Activated T-helper 17 cell treated with anti-CD3 and anti-CD28 coated beads, Interleukin-2, amount 50 U/mL, for 72 hours (primary cell): ENCODE results near the gene POLR3E. TPM values are rescaled to one million over a fixed set of nuclear protein-coding genes. Genes with fewer than 3 reads are reported as not detected.
A peak's percentile ranks its signal among the peaks of the same experiment; 100 is the strongest.
"Not testable (repeated sequence)": the region's sequence is repeated elsewhere in the genome, so short reads cannot be mapped to it uniquely, and the experiment has no call there.

ENCODE experiments used
- ATAC-seq: fragments of 150-1000 bp; cut with Tn5 transposase; replicated peaks from 2 replicates; pipeline ENCODE4 v1.10.0; 2021; ENCODE audit warnings: mild to moderate bottlenecking, moderate library complexity
- H3K27ac Mint-ChIP-seq: one replicate; pipeline ENCODE4 v1.8.0; 2022; ENCODE audit warnings: mixed read lengths
- H3K27me3 Mint-ChIP-seq: one replicate; pipeline ENCODE4 v1.8.0; 2022; ENCODE audit warnings: mixed read lengths
- H3K36me3 Mint-ChIP-seq: one replicate; pipeline ENCODE4 v1.8.0; 2022; ENCODE audit warnings: low read depth, mild to moderate bottlenecking, mixed read lengths
- H3K4me1 Mint-ChIP-seq: one replicate; pipeline ENCODE4 v1.8.0; 2022; ENCODE audit warnings: mixed read lengths
- H3K4me3 Mint-ChIP-seq: one replicate; pipeline ENCODE4 v1.8.0; 2022; ENCODE audit warnings: mild to moderate bottlenecking, mixed read lengths
- H3K9me3 Mint-ChIP-seq: one replicate; pipeline ENCODE4 v1.8.0; 2022; ENCODE audit warnings: mixed read lengths
- total RNA-seq, 2 donors: library from RNA; stranded (reverse); gene quantifications; one replicate each; pipeline ENCODE4 v1.2.3, GENCODE V29; 2022

Gene POLR3E
- total RNA-seq, 2 donors from 2014 or later, result 48.9 to 76.2 TPM

- Mint-ChIP-seq H3K27me3 (no peaks in the 10 kb centered on the region), H3K4me1 (peaks cover 2% of the 10 kb centered on the region), H3K27ac (no peak overlapping the region), H3K36me3 (peaks cover 87% of the 10 kb centered on the region), H3K4me3 (no peak overlapping the region), H3K9me3 (no peaks in the 10 kb centered on the region)
- ATAC-seq, result no peak
Measured at GRCh38 chr16:22348291-22348690, 51.1 kb downstream of the POLR3E start.

GRCh38 chr16:22351017-22351416 is 53.8 kb downstream of the POLR3E start:
- H3K9me3 Mint-ChIP-seq, H3K4me3 Mint-ChIP-seq, H3K27me3 Mint-ChIP-seq, H3K27ac Mint-ChIP-seq, ATAC-seq: not testable (repeated sequence)
- H3K4me1 Mint-ChIP-seq, result peaks cover 23% of the 10 kb centered on the region
- H3K36me3 Mint-ChIP-seq, result peaks cover 73% of the 10 kb centered on the region

- Mint-ChIP-seq H3K4me1 (peaks cover 23% of the 10 kb centered on the region), H3K36me3 (peaks cover 62% of the 10 kb centered on the region), H3K27ac (no peak overlapping the region), H3K9me3 (no peaks in the 10 kb centered on the region), H3K27me3 (no peaks in the 10 kb centered on the region), H3K4me3 (peak overlapping the region; percentile 63)
- no peak for ATAC-seq
Measured at GRCh38 chr16:22352140-22352539, 54.9 kb downstream of the POLR3E start.

- Mint-ChIP-seq H3K9me3 (no peaks in the 10 kb centered on the region), H3K36me3 (peaks cover 62% of the 10 kb centered on the region), H3K4me3 (peak overlapping the region; percentile 63), H3K27me3 (no peaks in the 10 kb centered on the region), H3K27ac (peak overlapping the region; percentile 84), H3K4me1 (peaks cover 28% of the 10 kb centered on the region)
- no peak for ATAC-seq
Measured at GRCh38 chr16:22352723-22353122, 55.5 kb downstream of the POLR3E start.

- peak; percentile 80 for ATAC-seq
- Mint-ChIP-seq H3K9me3 (no peaks in the 10 kb centered on the region), H3K27me3 (no peaks in the 10 kb centered on the region), H3K36me3 (peaks cover 60% of the 10 kb centered on the region), H3K4me1 (peaks cover 34% of the 10 kb centered on the region), H3K4me3 (peak overlapping the region; percentile 63), H3K27ac (peak overlapping the region; percentile 84)
Measured at GRCh38 chr16:22353191-22353919, 56.1 kb downstream of the POLR3E start.

- no peak for ATAC-seq
- Mint-ChIP-seq H3K4me1 (peaks cover 34% of the 10 kb centered on the region), H3K9me3 (no peaks in the 10 kb centered on the region), H3K36me3 (peaks cover 53% of the 10 kb centered on the region), H3K27ac (peak overlapping the region; percentile 84), H3K4me3 (peak overlapping the region; percentile 63), H3K27me3 (no peaks in the 10 kb centered on the region)
Measured at GRCh38 chr16:22353933-22354541, 56.8 kb downstream of the POLR3E start.

- peak overlapping the region; percentile 63 for H3K4me3 Mint-ChIP-seq
- peak overlapping the region; percentile 75 for H3K27ac Mint-ChIP-seq
- peaks cover 47% of the 10 kb centered on the region for H3K36me3 Mint-ChIP-seq
- peaks cover 42% of the 10 kb centered on the region for H3K4me1 Mint-ChIP-seq
- H3K9me3 Mint-ChIP-seq, result no peaks in the 10 kb centered on the region
- ATAC-seq, result peak; percentile 16
- no peaks in the 10 kb centered on the region for H3K27me3 Mint-ChIP-seq
Measured at GRCh38 chr16:22355487-22355908, 58.3 kb downstream of the POLR3E start.

GRCh38 chr16:22356930-22357634 is 59.9 kb downstream of the POLR3E start:
- H3K27me3 Mint-ChIP-seq, result no peaks in the 10 kb centered on the region
- peak overlapping the region; percentile 90 for H3K27ac Mint-ChIP-seq
- peaks cover 49% of the 10 kb centered on the region for H3K4me1 Mint-ChIP-seq
- ATAC-seq, result peak; percentile 57
- H3K4me3 Mint-ChIP-seq, result peak overlapping the region; percentile 75
- peaks cover 41% of the 10 kb centered on the region for H3K36me3 Mint-ChIP-seq
- no peaks in the 10 kb centered on the region for H3K9me3 Mint-ChIP-seq

- Mint-ChIP-seq H3K36me3 (peaks cover 41% of the 10 kb centered on the region), H3K27ac (peak overlapping the region; percentile 90), H3K27me3 (no peaks in the 10 kb centered on the region), H3K4me1 (peaks cover 49% of the 10 kb centered on the region), H3K9me3 (no peaks in the 10 kb centered on the region), H3K4me3 (peak overlapping the region; percentile 75)
- ATAC-seq, result peak; percentile 54
Measured at GRCh38 chr16:22357635-22357971, 60.4 kb downstream of the POLR3E start.

GRCh38 chr16:22358000-22358399 is 60.8 kb downstream of the POLR3E start:
- Mint-ChIP-seq H3K36me3 (peaks cover 42% of the 10 kb centered on the region), H3K4me3 (peak overlapping the region; percentile 75)

GRCh38 chr16:22359679-22360078 is 62.5 kb downstream of the POLR3E start:
- H3K9me3 Mint-ChIP-seq, result no peaks in the 10 kb centered on the region
- peak overlapping the region; percentile 33 for H3K4me3 Mint-ChIP-seq
- ATAC-seq, result no peak
- peaks cover 40% of the 10 kb centered on the region for H3K4me1 Mint-ChIP-seq
- H3K36me3 Mint-ChIP-seq, result peaks cover 59% of the 10 kb centered on the region
- no peaks in the 10 kb centered on the region for H3K27me3 Mint-ChIP-seq
- peak overlapping the region; percentile 79 for H3K27ac Mint-ChIP-seq

More at GRCh38 chr16:22358000-22358399, 60.8 kb downstream of the POLR3E start:
- peak overlapping the region; percentile 90 for H3K27ac Mint-ChIP-seq
- peaks cover 49% of the 10 kb centered on the region for H3K4me1 Mint-ChIP-seq
- ATAC-seq, result peak; percentile 38
- H3K27me3 Mint-ChIP-seq, result no peaks in the 10 kb centered on the region
- H3K9me3 Mint-ChIP-seq, result no peaks in the 10 kb centered on the region

- peak overlapping the region; percentile 76 for H3K27ac Mint-ChIP-seq
- H3K27me3 Mint-ChIP-seq, result no peaks in the 10 kb centered on the region
- H3K9me3 Mint-ChIP-seq, result no peaks in the 10 kb centered on the region
- peaks cover 41% of the 10 kb centered on the region for H3K4me1 Mint-ChIP-seq
- ATAC-seq, result peak; percentile 21
- peaks cover 67% of the 10 kb centered on the region for H3K36me3 Mint-ChIP-seq
- peak overlapping the region; percentile 35 for H3K4me3 Mint-ChIP-seq
Measured at GRCh38 chr16:22360963-22361659, 63.9 kb downstream of the POLR3E start.

- Mint-ChIP-seq H3K27ac (peak overlapping the region; percentile 71), H3K36me3 (peaks cover 73% of the 10 kb centered on the region), H3K4me3 (no peak overlapping the region), H3K4me1 (peaks cover 45% of the 10 kb centered on the region), H3K27me3 (no peaks in the 10 kb centered on the region), H3K9me3 (no peaks in the 10 kb centered on the region)
- no peak for ATAC-seq
Measured at GRCh38 chr16:22364241-22364640, 67.0 kb downstream of the POLR3E start.

- Mint-ChIP-seq H3K27ac (peak overlapping the region; percentile 76), H3K4me1 (peaks cover 37% of the 10 kb centered on the region), H3K36me3 (peaks cover 78% of the 10 kb centered on the region), H3K9me3 (no peaks in the 10 kb centered on the region), H3K27me3 (no peaks in the 10 kb centered on the region), H3K4me3 (peak overlapping the region; percentile 23)
- ATAC-seq, result no peak
Measured at GRCh38 chr16:22366371-22366770, 69.2 kb downstream of the POLR3E start.
